ENCODE results near the gene PAX2.

The PAX2 gene

DNA sequence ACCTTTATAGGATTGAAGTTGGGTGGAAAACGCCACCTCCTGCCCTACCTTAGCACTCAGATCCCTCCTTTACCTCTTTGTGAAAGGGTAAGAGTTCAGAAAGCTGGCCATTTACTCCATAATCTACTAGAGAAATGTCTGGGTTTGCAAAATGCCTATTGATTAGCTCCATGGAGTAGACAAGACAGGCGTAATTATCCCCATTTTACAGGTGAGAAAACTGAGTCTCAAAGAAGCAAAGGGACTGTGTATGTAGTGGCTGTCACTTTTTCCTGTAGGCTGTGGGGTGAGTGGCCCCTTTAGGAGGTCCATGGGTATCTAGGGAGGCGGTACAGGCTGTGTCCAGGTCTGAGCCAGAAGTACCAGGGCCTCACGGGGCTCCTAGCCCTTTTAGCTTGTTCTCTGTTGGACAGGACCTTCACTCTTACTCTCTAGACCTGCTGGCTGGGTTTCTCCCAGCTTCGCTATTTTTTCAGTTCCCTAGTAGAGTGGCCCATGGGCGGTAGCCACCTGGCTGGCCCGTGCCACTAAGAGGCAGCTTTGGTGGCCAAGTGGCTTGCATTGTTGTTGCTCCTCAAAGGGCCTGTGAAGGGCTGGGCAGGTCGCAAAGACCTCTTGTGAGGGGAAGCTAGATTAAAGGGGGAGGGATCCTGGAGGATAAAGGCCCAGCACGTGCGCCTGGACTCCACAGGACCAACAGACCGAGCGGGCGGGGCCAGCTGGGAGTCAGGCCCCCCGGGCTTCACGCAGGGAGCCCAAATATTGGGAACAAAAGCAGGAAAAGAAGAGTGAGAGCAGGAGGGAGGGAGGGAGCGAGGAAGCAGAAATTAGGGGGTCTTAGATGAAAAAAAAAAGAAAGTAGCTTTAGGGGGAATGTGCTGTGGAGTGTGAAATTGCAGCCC is 4.7 kb upstream of the PAX2 start:
- no peak for DNase-seq

DNA sequence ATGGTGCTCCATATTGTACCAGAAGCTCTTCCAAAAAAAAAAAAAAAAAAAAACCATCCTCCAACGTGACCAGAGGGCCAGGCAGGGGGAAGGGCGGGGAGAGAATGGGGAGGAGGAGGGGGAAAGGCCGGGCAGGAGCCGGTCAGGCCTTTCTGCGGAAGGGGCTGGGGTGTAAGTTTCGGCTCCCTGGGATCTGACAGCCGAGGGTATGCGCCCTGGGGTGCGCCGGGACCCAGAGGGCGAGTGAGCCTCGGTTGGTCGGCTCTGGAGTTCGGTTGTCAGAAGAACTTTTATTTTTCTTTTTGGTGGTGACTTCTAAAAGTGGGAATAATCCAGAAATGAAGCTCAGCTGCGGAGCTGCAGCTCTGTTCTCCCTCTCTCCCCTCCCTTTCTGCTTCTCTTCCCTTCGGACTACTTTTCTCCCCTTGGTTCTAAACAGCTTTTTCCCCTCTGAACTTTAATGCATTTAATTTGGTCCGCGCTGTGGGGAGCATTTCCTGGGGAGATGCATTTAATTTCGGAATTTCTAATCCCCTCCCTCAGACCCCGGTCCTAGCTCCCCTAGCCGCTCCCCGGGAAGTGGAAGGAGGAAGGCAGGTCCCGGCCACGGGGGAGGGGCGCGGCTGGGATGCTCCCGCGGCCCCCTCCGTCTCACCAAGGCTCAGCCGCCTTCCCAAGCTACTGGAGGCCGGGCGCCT is 3.9 kb upstream of the PAX2 start:
- DNase-seq: no peak

DNA sequence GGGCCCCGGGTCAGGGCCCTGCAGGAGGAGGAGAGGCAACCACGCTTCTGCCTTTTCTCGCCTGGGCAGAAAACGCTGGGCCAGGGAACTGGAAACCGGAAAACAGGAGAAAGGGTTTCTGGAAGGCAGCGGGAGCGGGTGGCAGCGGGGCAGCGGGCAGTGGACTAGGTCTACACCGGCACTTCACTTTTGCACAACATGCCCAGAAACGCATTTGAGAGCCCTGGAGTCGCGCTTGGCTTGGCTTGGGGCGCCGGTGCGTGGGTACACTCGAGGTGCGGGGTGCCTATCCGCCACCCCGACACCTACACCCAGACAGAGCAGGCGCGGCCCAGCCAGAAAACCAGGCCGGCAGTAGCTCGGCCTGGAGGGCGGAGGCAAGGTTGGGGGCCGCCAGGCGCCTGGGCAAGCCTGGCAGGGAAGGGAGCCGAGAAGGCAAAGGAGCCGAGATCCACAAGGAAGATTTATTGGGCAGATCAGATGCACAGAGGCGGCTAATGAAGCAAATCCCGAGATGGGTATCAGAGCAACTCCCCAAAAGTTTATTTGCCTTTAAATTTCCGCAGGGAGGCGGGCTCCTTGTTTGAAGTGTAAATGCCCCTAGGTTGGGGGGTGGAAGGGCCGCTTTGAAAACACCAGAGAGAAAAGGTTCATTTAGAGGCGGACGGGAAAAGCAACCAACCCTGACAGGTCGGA is 3.2 kb upstream of the PAX2 start:
- DNase-seq: no peak

DNA sequence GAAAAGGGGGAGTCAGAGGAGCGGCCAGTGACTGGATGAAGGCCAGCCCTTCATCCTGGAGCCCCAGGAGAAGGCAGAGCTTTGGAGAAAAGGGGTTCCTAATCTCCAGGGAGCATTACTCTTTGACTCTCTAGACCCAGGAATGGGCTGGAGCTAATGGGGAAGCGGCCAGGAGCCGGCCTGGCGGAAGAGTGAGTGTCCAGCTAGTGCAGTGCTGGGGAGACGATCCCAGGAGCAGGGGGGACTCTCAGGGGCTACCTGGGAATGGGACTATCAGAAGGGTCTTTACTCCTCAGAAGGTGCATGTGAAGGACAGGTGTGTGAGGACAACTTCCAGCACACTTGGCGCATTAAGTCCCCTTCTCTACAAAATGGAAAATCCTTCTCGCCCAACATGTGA is 2.4 kb upstream of the PAX2 start:
- no peak for DNase-seq

DNA sequence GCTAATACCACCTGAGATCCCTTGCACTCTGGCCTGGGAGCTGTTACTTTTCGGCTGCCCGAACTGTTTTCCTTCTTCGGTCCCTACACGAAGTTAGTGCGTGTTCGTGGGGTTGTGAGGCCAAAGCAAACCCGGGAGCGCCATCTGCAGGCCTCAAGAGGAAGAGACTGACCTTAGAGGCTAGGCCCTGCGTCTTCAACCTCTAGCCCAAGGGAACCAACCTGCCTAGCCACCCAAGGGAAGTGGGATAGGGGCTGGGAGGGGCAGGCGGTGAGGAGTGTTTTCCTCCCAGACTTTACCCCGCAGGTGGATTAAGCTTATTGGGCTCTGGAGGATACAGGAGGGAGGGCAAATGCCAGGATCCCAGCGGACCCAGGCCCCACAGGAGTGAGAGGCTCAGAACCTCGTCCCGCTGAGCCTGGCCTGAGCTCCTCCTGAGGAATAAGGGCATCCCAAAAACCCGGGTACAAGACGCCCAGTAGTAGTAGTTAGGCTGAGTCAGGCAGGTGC is 1.7 kb upstream of the PAX2 start:
- DNase-seq: no peak

DNA sequence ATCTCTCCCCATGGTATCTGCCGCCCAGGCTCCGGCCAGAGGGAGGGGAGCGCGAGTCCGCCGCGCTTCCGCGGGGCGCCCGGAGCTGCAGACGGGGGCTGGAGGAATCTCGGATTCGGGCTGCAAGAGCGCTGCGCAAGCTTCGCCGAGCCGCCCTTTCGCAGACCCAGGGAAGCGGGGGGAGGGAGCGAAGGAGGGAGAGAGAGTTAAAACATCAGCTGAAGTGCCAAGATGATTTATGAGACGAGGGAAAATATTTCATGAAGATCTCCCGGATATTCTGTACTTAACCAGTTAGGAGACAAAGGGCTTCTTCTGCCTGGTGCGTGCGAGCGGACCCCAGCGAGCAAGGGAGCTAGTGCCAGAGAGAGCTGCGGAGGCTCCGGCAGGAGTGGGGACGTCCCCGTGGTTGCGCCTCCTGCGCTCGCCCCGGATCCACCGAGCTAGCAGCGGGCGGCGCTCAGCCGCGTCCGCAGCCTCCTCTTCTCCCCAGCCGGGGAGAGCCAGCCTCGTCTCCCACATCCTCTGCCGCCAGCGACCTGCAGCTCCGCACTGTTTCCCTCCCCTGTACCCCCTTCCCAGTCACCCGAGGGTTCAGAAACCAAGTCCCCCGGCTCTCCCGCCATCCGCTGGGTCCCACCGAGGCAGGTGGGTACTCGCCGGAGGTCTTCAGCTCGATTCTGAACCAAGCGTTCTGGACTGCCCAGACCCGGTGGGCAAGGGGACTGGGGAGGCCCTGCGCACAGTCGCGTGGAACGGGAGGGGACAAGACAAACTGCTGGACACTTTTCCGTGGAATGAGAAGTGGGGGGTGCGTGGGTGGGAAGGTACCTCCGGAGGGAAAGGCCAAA is 1.0 kb upstream of the PAX2 start:
- no peak for DNase-seq

DNA sequence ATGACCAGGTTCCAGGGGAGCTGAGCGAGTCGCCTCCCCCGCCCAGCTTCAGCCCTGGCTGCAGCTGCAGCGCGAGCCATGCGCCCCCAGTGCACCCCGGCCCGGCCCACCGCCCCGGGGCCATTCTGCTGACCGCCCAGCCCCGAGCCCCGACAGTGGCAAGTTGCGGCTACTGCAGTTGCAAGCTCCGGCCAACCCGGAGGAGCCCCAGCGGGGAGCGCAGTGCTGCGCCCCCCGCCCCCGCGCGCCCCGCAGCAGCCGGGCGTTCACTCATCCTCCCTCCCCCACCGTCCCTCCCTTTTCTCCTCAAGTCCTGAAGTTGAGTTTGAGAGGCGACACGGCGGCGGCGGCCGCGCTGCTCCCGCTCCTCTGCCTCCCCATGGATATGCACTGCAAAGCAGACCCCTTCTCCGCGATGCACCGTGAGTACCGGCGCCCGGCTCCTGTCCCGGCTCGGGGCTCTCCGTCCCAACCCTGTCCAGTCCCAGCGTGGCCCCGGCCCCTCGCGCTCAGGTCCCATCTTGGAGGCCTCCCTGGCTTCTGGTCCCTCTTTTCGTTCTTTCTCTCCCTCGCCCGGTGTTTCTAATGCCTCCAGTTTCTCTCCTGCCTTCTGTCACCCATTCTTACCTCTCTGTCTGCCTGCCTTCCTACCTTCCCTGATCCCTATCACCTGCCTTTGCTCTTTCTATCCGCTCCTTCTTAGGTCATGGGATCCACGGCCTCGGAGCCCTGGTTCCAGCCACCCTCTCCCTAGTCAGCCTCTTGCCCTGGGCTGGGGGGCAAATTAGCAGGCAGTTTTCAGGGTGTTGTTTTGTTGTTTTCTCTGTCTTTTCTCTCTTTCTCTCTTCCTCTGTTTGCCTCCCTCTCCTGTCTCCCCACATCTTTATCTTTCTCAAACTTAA is 751 bp downstream of the PAX2 start:
- no peak for DNase-seq

DNA sequence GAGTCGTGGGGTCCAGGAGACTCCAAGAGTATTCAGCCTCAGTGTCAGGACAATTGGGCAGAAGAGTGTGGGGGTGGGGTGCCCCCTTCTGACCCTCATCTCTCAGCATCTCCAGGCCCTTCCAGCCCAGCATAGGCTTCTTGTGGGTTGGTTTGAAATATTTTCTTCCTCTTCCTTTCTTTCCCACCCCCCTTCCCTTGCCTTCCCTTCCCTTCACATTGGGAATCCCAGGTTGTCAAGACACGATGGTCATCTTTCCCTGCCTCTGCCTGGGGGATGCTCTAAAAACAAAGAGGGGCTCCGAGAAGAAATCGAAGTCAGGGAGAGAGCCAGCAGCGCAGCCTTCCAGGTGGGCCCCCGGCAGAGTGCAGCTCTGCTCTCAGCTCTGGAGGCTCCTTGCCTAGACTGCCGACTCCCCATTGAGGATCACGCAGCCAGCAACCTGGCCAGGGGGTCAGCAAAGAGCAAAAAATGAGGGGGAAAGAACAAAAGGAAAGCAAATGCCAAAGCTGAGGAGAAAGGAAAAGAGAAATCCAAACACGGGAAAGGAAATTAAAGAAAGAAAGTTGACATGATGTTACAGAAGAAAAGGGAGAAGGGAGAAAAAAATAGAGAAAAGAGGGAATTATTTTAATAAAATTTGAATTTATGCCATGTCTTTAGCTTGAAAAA is 1.5 kb downstream of the PAX2 start:
- no peak for DNase-seq

DNA sequence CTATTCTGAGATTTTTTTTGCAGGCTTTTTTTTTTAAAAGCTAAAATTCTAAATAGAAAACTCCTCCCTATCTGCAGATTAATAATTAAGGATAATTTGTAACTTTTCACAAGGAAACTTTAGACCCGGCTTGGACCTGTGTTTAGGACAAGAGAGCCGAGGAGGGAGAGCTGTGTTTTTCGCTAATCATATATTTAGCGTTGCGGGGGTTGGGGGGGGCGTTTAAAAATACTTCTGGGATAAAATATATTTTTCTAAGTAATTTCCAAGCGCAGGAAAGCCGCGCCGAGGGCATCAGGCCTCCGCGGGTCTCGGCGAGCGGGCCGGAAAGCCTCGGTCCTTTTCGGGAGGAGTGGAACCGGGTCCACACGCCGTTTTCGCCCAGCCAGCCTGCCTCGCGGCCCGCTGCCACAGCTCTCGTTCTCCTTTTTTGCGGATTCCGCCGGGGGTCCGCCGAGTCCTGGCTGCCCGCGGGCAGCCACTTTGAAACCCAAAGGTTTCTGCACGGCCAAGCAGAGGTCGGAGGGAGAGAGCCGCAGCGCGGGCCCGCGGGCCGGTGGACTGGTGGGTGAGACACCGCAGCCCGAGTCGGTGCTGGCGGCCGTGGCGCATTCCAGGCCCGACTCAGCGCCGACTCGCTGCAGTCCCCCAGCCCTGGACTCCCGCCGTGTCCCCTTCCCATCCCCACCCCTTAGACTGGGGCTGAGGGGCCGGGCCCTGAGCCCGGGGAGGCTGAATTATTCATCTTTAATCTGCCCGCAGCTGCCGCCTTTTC is 2.3 kb downstream of the PAX2 start:
- DNase-seq: no peak

DNA sequence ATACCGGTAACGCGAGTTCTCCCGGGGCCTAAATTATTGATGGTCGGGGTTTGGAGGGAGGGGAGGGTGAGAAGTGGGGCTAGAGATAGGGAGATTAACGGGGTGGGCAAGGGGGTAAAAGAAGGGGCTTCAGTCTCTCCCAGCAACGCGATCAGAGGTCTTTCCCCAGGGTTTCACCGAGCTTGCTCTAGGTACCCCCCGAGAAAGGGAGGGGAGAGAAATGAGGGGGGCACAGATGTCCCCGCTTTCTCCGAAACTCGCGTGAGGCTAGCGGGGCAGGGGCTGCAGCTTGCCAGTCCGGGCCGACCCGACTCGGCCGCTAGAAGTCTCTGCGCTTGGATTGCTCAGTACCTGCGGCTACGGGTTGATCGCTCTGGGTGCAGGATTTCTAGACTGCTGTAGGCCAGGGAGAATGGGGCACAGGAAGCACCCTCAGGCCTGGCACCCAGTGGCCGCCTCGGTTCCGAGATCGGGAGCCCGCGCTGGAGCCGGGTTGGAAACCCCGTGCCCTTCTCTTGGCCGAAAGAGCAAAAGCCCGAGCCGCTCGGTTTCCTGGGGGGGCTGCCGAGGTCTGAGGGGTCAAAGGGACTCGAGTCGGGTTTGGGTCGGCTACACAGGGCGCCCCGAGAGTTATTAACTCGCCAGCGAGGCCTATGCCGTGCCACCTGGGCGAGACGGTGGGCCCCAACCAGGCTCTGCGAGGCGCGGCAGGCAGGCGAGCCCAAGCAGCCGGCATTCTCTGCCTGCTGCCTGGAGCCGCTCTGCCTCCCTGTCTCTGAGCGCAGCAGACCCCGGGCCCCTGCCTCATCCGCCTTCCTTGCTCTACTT is 3.1 kb downstream of the PAX2 start:
- no peak for DNase-seq

DNA sequence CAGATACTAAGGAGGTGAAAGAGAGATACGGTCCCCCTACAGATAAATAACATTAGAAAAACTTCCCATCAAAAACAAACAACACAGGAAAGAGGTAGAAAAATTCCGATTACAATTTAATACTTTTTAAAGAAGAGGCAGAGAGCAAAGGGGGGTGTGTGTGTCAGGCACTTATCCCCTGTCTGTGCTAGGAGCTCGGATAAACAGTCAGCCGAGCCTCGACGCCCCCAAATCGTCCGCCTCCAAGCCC is 3.6 kb downstream of the PAX2 start:
- DNase-seq: no peak

DNA sequence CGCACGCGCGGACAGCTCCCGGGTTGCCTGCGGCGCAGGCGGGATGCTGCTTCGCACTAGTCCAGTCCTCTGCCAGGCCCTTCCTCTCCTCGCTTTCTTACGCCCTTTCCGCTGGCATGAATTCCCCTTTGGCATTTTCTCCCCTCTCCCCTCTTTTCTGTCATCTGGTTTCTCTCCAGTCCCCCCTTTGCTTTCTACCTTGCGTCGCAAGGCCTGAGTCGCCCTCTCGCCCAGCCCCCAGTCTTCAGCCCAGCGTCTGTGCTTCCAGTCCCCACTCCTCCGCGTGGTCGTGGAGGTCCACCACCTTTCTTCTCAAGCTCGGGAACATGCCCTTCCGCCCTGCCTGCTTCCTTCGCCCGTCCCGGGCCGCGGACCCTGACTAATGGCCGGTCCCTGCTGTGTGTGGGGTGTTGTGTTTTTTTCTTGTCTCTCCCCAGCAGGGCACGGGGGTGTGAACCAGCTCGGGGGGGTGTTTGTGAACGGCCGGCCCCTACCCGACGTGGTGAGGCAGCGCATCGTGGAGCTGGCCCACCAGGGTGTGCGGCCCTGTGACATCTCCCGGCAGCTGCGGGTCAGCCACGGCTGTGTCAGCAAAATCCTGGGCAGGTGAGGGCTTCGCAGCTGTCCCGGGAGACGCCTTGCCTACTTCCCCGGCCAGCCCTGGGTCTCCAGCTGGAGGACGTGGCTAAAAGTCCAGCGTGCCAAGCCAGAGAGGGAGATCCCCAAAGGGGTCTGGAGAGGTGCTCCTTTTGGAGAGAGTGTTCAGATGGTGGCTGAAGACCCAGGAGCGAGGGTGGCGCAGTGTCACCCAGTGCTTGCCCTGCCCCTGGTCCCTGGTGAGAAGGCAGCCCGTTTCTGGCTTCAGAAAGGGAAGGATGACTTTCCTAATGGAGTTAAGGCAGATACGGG is 4.2 kb downstream of the PAX2 start:
- no peak for DNase-seq

DNA sequence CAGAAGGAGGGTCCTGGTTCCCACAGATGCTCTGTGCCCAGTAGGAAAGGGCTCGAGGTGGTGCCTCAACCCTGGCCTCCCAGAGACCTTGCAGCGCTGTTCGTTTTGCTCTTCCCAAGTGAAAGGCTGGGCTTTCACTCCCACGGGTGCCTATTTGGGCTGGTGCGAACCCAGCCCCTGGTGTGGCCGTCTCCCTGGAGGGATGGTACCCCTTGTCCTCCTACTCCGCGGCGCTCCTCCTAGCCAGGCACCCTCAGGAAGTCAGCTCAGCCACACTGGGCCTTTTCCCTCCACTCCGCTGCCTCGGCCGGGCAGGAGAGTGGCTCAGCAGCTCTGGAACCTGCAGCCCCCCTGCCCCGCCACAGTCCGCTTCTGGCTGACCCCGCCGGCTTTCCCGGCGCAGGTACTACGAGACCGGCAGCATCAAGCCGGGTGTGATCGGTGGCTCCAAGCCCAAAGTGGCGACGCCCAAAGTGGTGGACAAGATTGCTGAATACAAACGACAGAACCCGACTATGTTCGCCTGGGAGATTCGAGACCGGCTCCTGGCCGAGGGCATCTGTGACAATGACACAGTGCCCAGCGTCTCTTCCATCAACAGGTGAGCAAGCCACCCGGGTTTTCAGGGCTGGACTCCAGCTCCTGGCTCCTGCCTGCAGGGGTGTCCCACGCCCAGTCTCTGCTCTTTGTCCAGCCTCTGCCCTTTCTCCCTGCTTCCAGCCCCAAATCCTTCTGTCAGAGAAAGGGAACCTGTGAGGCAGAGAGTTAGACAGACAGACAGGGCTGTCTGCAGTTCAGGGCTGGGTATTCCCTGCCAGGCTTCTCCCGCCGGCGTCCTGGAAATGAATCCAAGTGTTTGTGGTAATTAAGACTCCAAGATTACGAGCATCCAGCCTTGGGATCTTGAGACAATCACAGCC is 5.2 kb downstream of the PAX2 start:
- no peak for DNase-seq

DNA sequence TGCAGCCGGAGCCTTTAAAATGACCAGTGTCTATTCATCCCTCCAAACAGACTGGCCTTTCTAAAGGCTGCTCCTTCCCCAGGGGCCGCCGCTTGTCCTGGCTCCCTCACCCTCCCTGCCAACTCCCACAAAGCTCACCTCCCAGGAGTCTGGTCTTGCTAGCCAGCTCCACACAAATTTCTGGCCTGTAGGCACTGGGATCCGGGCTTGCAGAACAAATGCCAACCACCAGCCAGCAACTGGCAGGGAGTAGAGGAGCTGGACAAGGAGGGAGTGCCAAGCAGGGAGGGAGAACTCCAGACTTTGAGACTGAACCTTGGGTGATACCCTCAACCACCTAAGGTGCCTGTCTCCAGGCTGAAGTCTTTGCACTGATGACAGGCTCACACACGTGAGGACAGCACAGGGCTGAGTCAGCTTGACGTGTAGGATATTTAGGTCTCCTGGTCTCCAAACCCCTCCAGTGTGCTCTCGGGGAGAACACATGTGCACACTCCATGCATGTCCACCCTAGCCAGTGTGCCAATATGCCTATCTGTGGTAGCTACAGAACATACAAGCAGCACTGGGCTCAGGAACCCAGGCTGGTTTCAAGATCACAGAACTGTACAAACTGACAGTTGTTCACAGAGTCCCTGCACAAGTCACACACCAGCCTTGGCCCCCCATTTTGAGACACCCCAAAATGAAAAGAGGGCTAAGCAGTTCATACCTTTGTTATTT is 6.0 kb downstream of the PAX2 start:
- DNase-seq: no peak

DNA sequence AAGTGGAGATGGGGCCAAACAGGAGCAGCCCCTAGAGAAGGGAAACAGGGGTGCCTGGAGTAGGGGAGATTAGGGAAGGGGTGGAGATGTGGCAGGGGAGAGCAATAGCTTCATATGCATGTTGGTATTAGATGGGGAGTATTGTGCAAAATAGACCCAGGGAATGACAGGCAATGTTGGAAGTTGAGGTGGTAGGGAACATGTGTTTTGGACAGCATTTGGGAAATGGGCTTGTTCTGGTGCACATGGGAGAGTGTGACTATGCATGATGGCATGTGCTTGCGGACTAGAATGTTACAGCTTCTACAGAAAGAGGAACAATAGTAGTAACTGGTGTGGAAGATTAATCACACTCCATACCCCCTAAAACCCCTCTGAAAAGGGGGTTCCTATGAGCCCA is 10.4 kb downstream of the PAX2 start:
- DNase-seq: no peak

DNA sequence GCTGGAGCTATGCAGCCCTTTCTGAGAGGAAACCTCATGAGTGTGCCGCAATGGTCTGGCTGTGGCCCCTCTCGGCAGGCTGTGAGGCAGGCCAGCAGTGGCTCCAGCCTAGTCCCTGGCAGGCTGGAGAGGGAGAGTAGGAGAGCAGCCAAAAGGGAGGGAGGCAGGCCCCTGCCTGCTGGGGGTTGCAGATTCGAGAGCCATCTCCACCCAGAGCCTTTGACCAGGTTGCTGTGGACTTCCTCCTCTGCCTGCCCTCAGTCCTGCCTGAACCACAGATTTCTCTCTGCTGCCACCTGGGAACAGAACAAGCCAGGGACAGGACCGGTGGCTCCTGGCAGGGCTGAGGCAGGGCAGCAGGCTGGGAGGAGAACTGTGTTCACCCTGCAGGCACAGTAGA is 13.9 kb downstream of the PAX2 start:
- no peak for DNase-seq

DNA sequence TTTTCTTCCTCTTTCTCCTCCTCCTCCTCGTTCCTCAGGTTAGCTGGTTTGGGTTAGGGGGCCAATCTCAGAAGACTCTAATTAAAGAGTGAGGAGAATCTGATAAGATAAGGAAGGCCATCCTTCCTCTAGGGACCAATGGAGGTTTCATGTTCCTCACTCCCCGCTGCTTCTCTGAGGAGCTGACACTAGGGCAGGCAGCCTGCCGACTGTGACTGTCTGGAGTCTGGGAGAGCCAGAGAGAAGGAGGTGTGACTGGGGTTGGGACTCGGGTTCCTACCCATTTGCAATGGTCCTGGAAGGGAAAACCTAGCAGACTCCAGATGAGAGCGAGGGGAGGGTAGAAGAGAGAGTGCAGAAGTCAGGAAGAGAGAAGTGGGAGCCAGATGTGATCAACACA is 15.3 kb downstream of the PAX2 start:
- no peak for DNase-seq
